ENCODE measurements around the gene HSD17B14. TPM values are rescaled to one million over a fixed set of nuclear protein-coding genes. Genes with fewer than 3 reads are reported as not detected.
A peak's percentile ranks its signal among the peaks of the same experiment; 100 is the strongest.
"Not testable (repeated sequence)": the region's sequence is repeated elsewhere in the genome, so short reads cannot be mapped to it uniquely, and the experiment has no call there.

The HSD17B14 gene
- total RNA-seq, 6 donors from 2014 or later, result 13.8 to 65.0 (median 28.5) TPM

DNA sequence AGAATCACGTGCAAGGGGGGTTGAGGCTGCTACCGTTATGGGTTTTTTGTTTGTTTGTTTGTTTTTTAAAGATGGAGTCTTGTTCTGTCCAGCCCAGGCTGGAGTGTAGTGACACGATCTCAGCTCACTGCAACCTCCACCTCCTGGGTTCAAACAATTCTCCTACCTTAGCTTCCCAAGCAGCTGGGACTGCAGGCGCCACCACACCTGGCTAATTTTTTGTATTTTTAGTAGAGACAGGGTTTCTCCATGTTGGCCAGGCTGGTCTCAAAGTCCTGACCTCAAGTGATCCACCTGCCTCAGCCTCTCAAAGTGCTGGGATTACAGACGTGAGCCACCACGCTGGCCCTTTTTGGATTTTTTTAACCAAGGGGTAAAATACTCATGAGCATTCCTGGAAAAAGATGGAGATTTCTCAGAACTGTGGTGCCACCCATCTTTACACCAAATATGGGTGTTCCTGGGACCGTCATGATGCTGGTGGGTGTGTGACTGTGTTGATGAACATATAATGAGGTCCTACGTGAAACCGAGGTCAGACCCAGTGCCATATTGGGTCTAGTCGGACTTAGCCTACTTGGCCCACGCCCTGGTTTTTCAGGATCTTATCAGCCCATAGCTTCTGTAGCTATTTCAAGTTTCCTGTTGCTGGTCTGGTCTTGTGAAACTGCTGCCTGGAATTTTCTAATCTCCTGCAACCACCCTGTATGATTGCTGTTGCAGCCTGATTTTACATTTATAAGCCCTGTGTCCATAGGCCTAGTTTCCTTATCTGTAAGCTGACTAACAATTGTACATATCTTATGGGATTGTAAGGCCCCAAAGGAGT lies 42.1 kb upstream of the HSD17B14 start:
- 57 to 61% methylated on average over 11 of the region's 11 CpGs for WGBS, 2 donors
- TF ChIP-seq EP300 (IDR thresholded peaks at IDR 0.05), result peak in 3 of 4 donors; percentile 60 to 89 (median 78)
- peak; percentile 69 to 90 for TF ChIP-seq POLR2AphosphoS5 (IDR thresholded peaks at IDR 0.05)
- peak in 1 of 4 donors; percentile 30 for TF ChIP-seq POLR2A (IDR thresholded peaks at IDR 0.05)
- TF ChIP-seq, protein P1, sequence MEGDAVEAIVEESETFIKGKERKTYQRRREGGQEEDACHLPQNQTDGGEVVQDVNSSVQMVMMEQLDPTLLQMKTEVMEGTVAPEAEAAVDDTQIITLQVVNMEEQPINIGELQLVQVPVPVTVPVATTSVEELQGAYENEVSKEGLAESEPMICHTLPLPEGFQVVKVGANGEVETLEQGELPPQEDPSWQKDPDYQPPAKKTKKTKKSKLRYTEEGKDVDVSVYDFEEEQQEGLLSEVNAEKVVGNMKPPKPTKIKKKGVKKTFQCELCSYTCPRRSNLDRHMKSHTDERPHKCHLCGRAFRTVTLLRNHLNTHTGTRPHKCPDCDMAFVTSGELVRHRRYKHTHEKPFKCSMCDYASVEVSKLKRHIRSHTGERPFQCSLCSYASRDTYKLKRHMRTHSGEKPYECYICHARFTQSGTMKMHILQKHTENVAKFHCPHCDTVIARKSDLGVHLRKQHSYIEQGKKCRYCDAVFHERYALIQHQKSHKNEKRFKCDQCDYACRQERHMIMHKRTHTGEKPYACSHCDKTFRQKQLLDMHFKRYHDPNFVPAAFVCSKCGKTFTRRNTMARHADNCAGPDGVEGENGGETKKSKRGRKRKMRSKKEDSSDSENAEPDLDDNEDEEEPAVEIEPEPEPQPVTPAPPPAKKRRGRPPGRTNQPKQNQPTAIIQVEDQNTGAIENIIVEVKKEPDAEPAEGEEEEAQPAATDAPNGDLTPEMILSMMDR (IDR thresholded peaks at IDR 0.05), result no peak
- peaks cover 9 to 51% (median 42%) of the 10 kb centered on the region in 4 donors for H3K36me3 ChIP-seq
- H3K4me1 ChIP-seq, result peaks cover 42 to 54% (median 53%) of the 10 kb centered on the region in 4 donors
- no peaks in the 10 kb centered on the region for H3K27me3 ChIP-seq
- peak overlapping the region in 1 of 4 donors; percentile 3 for H3K4me3 ChIP-seq
- no peaks in the 10 kb centered on the region for H3K9me3 ChIP-seq
- ATAC-seq (ENCODE audit: low FRiP score in 2 of 2) (peak in 1 of 2 donors; percentile 62), DNase-seq (peak in 1 of 2 donors; percentile 64)
- peak overlapping the region; percentile 46 to 100 (median 100) for H3K27ac ChIP-seq

DNA sequence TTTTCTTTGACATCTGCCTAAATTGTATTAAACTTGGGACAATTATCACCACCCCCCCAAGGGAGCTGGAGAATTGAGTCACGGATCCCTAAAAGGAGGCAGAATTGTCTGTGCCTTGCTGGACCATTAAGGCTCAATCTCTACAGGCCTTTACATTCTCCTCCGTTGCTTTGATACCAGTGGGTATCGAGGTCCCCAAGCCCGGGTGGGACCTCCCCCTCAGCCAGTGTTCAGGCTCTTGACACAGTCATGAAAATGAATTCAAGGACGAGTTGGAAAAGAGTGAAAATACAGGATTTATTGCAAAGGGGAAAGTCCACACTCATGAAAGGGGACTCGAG lies 41.5 kb upstream of the HSD17B14 start:
- Histone ChIP-seq H3K27me3 (no peaks in the 10 kb centered on the region), H3K4me3 (peak overlapping the region in 1 of 4 donors; percentile 3), H3K36me3 (peaks cover 9 to 54% (median 44%) of the 10 kb centered on the region in 4 donors), H3K4me1 (peaks cover 45 to 56% (median 53%) of the 10 kb centered on the region in 4 donors), H3K27ac (peak overlapping the region; percentile 46 to 100 (median 100)), H3K9me3 (no peaks in the 10 kb centered on the region)
- no peak for DNase-seq
- WGBS, 2 donors, result 90 to 92% methylated on average over 6 of the region's 6 CpGs
- TF ChIP-seq POLR2A (IDR thresholded peaks at IDR 0.05) (no peak), POLR2AphosphoS5 (IDR thresholded peaks at IDR 0.05) (no peak)
- ATAC-seq (ENCODE audit: low FRiP score in 2 of 2), result no peak

DNA sequence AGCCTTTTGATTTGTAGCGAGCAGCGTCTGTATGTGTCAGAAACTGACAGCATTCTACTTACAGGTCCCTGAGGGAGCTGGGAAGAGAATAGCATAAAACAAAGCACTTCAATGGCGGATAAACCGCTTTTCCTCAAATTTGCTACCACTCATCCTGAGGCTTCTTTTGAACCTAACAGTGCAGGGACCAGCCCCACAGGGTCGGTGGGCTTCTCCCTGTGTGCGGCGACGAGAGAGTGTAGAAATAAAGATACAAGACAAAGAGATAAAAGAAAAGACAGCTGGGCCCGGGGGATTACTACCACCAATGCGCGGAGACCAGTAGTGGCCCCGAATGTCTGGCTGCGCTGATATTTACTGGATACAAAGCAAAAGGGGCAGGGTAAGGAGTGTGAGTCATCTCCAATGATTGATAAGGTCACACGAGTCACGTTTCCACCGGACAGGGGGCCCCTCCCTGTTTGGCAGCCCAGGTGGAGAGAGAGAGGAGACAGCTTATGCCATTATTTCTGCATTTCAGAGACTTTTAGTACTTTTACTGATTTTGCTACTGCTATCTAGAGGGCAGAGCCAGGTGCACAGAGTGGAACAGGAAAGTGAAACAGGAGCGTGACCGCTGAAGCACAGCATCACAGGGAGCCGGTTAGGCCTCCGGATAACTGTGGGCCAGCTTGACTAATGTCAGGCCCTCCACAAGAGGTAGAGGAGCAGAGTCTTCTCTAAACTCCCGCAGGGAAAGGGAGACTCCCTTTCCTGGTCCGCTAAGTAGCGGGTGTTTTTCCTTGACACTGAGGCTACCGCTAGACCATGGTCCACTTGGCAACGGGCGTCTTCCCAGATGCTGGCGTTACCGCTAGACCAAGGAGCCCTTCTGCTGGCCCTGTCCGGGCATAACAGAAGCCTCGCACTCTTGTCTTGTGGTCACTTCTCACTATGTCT lies 40.0 kb upstream of the HSD17B14 start:
- H3K27me3 ChIP-seq; DNase-seq; H3K9me3 ChIP-seq; ATAC-seq (ENCODE audit: low FRiP score in 2 of 2): not testable (repeated sequence)
- peaks cover 45 to 60% (median 53%) of the 10 kb centered on the region in 4 donors for H3K4me1 ChIP-seq
- H3K36me3 ChIP-seq, result peaks cover 9 to 54% (median 44%) of the 10 kb centered on the region in 4 donors
- peak in 1 of 4 donors; percentile 21 for TF ChIP-seq POLR2A (IDR thresholded peaks at IDR 0.05)
- TF ChIP-seq POLR2AphosphoS5 (IDR thresholded peaks at IDR 0.05), result peak in 1 of 2 donors; percentile 35
- peak overlapping the region; percentile 99 to 100 (median 100) for H3K27ac ChIP-seq
- WGBS, 2 donors, result 70 to 73% methylated on average over 30 of the region's 30 CpGs
- H3K4me3 ChIP-seq, result peak overlapping the region in 3 of 4 donors; percentile 67 to 77 (median 73)

DNA sequence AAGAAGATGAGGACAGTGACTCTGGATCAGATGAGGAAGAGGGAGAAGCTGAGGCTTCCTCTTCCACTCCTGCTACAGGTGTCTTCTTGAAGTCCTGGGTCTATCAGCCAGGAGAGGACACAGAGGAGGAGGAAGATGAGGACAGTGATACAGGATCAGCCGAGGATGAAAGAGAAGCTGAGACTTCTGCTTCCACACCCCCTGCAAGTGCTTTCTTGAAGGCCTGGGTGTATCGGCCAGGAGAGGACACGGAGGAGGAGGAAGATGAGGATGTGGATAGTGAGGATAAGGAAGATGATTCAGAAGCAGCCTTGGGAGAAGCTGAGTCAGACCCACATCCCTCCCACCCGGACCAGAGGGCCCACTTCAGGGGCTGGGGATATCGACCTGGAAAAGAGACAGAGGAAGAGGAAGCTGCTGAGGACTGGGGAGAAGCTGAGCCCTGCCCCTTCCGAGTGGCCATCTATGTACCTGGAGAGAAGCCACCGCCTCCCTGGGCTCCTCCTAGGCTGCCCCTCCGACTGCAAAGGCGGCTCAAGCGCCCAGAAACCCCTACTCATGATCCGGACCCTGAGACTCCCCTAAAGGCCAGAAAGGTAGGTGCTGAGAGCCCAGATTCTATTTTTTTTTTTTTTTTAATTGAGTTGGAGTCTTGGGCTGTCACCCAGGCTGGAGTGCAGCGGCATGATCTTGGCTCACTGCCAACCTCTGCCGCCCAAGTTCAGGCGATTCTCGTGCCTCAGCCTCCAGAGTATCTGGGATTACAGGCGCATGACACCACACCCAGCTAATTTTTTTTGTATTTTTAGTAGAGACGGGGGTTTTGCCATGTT lies 38.2 kb upstream of the HSD17B14 start:
- peak overlapping the region; percentile 56 to 77 (median 70) for H3K4me3 ChIP-seq
- H3K27me3 ChIP-seq, result no peaks in the 10 kb centered on the region
- no peaks in the 10 kb centered on the region for H3K9me3 ChIP-seq
- peaks cover 9 to 54% (median 44%) of the 10 kb centered on the region in 4 donors for H3K36me3 ChIP-seq
- H3K27ac ChIP-seq, result peak overlapping the region; percentile 99 to 100 (median 100)
- TF ChIP-seq EP300 (IDR thresholded peaks at IDR 0.05), result no peak
- no peak for TF ChIP-seq POLR2A (IDR thresholded peaks at IDR 0.05)
- peaks cover 45 to 56% (median 46%) of the 10 kb centered on the region in 4 donors for H3K4me1 ChIP-seq
- 12 to 17% methylated on average over 13 to 17 of the region's 17 CpGs for WGBS, 2 donors
- DNase-seq (peak in 1 of 2 donors; percentile 60), ATAC-seq (ENCODE audit: low FRiP score in 2 of 2) (peak; percentile 2 to 22)

DNA sequence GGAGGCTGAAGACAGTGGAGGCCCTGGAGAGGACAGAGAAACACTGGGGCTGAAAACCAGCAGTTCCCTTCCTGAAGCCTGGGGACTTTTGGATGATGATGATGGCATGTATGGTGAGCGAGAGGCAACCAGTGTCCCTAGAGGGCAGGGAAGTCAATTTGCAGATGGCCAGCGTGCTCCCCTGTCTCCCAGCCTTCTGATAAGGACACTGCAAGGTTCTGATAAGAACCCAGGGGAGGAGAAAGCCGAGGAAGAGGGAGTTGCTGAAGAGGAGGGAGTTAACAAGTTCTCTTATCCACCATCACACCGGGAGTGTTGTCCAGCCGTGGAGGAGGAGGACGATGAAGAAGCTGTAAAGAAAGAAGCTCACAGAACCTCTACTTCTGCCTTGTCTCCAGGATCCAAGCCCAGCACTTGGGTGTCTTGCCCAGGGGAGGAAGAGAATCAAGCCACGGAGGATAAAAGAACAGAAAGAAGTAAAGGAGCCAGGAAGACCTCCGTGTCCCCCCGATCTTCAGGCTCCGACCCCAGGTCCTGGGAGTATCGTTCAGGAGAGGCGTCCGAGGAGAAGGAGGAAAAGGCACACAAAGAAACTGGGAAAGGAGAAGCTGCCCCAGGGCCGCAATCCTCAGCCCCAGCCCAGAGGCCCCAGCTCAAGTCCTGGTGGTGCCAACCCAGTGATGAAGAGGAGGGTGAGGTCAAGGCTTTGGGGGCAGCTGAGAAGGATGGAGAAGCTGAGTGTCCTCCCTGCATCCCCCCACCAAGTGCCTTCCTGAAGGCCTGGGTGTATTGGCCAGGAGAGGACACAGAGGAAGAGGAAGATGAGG lies 37.4 kb upstream of the HSD17B14 start:
- peak overlapping the region; percentile 99 to 100 (median 100) for H3K27ac ChIP-seq
- 35 to 36% methylated on average over 14 of the region's 14 CpGs for WGBS, 2 donors
- ATAC-seq (ENCODE audit: low FRiP score in 2 of 2) (no peak), DNase-seq (no peak)
- H3K27me3 ChIP-seq, result no peaks in the 10 kb centered on the region
- no peak for TF ChIP-seq POLR2A (IDR thresholded peaks at IDR 0.05)
- no peaks in the 10 kb centered on the region for H3K9me3 ChIP-seq
- H3K4me1 ChIP-seq, result peaks cover 39 to 54% (median 44%) of the 10 kb centered on the region in 4 donors
- H3K36me3 ChIP-seq, result peaks cover 9 to 54% (median 44%) of the 10 kb centered on the region in 4 donors
- peak overlapping the region; percentile 56 to 77 (median 70) for H3K4me3 ChIP-seq

Data from upper lobe of left lung (tissue), 6 donors.